HepG2 (cell line): ENCODE results near the gene ABCC2. TPM values are rescaled to one million over a fixed set of nuclear protein-coding genes. Genes with fewer than 3 reads are reported as not detected.

Source experiments
- ATAC-seq: fragments of 200-7000 bp; cut with Tn5 transposase; 3 replicates; pipeline ENCODE4 v1.9.1; 2020; ENCODE audit warnings: mild to moderate bottlenecking, moderate library complexity
- BruUV-seq: library from RNA; stranded (reverse); fragments of 400-500 nt; replicated peaks from 2 replicates; lab custom pipeline; 2021; lab: Mats Ljungman, UMichigan
- CTCF ChIA-PET: fragments of 300-600 bp; formaldehyde crosslinking; extraction: SDS; loops from one replicate; lab custom pipeline; 2021; ENCODE audit warnings: low total read pairs, inconsistent platforms, low intra/inter-chr PET ratio; lab: Yijun Ruan, JAX
- POLR2A ChIA-PET: fragments of 350-600 bp; sonication (Branson Sonifier 250); formaldehyde crosslinking; loops from one replicate; lab custom pipeline; 2020; ENCODE audit warnings: antibody characterized with exemption, inconsistent platforms; lab: Yijun Ruan, JAX
- DNase-seq: peaks from one replicate; pipeline ENCODE4 v3.0.0-alpha.2; 2015; ENCODE audit warnings: low spot score
- FAIRE-seq: peaks from 3 replicates; lab custom pipeline; 2011; peaks lifted over from hg19 to GRCh38; lab: Jason Lieb, UNC
- H2AFZ ChIP-seq: one replicate; pipeline ENCODE4 v1.6.1; 2011; ENCODE audit warnings: low read length, inconsistent platforms
- H3K27ac ChIP-seq: fragments of 300-600 bp; 3 replicates; pipeline ENCODE4 v1.8.0; 2011; ENCODE audit warnings: mixed run types, mild to moderate bottlenecking, mixed read lengths, low read length, inconsistent platforms; ENCODE audit not compliant: insufficient read depth; ENCODE audit errors: extremely low read length
- H3K27me3 ChIP-seq, 2 experiments: fragments of 200-600 bp in 1 of 2; 2 replicates in 1 of 2; 3 replicates in 1 of 2; pipeline versions ENCODE4 v1.6.0 to v1.8.0; 2011; ENCODE audit warnings: low read length in 2 of 2, mild to moderate bottlenecking in 2 of 2, moderate library complexity in 2 of 2, inconsistent platforms in 1 of 2; ENCODE audit not compliant: insufficient read depth in 2 of 2, control insufficient read depth in 1 of 2
- H3K36me3 ChIP-seq, 2 experiments: fragments of 200-600 bp in 1 of 2; replicated peaks in 1 of 2; 2 replicates in 1 of 2; 3 replicates in 1 of 2; pipeline versions ENCODE4 v1.5.1 to v1.8.0; 2011; ENCODE audit warnings: low read length in 2 of 2, inconsistent platforms in 1 of 2; ENCODE audit not compliant: insufficient read depth in 2 of 2, control insufficient read depth in 1 of 2
- H3K4me1 ChIP-seq: 2 replicates; pipeline ENCODE4 v1.5.1; 2012; ENCODE audit warnings: low read length, inconsistent platforms; ENCODE audit not compliant: insufficient read depth
- H3K4me2 ChIP-seq: 2 replicates; pipeline ENCODE4 v1.6.0; 2011; ENCODE audit warnings: low read depth, low read length, inconsistent platforms
- H3K4me3 ChIP-seq, 3 experiments: fragments of 200-600 bp in 1 of 3; sonication (generic), shearing (Covaris generic) in 1 of 3; replicated peaks in 1 of 3; 2 replicates each; pipeline ENCODE4 v1.5.1; 2011 to 2016; ENCODE audit warnings: low read length in 3 of 3, inconsistent platforms in 2 of 3, low read depth in 2 of 3, mild to moderate bottlenecking in 2 of 3, control low read depth in 1 of 3, mixed read lengths in 1 of 3; ENCODE audit not compliant: insufficient read depth in 1 of 3
- H3K79me2 ChIP-seq: one replicate; pipeline ENCODE4 v1.6.1; 2011; ENCODE audit warnings: low read length, inconsistent platforms; ENCODE audit not compliant: insufficient read depth
- H3K9ac ChIP-seq: 2 replicates; pipeline ENCODE4 v1.6.0; 2011; ENCODE audit warnings: mild to moderate bottlenecking, low read depth, low read length, inconsistent platforms; ENCODE audit not compliant: insufficient read depth
- H3K9me3 ChIP-seq: 2 replicates; pipeline ENCODE4 v1.5.1; 2012; ENCODE audit warnings: mild to moderate bottlenecking, low read length
- H4K20me1 ChIP-seq: 2 replicates; pipeline ENCODE4 v1.6.0; 2011; ENCODE audit warnings: inconsistent platforms, mild to moderate bottlenecking, low read length, moderate library complexity; ENCODE audit not compliant: insufficient read depth
- AGO1 ChIP-seq: fragments of 200-400 bp; formaldehyde crosslinking; IDR thresholded peaks from 2 replicates; pipeline ENCODE4 v1.6.1; 2017; ENCODE audit warnings: mild to moderate bottlenecking, low read depth, low read length, moderate library complexity; ENCODE audit not compliant: poor library complexity, severe bottlenecking
- AGO2 ChIP-seq: fragments of 200-400 bp; formaldehyde crosslinking; optimal IDR thresholded peaks from 2 replicates; pipeline ENCODE3; 2017; ENCODE audit warnings: mild to moderate bottlenecking, low read depth, low read length, moderate library complexity
- ASH2L ChIP-seq: fragments of 300-600, 200-600 bp; sonication (generic); IDR thresholded peaks from 2 replicates; pipeline ENCODE4 v1.7.0; 2017; ENCODE audit warnings: low read depth, mild to moderate bottlenecking, moderate library complexity, mixed read lengths, low read length; ENCODE audit not compliant: insufficient read length
- ATAD3A ChIP-seq: sonication (generic); formaldehyde crosslinking; IDR thresholded peaks from 2 replicates; pipeline ENCODE4 v1.4.0; 2020; ENCODE audit warnings: missing genetic modification reagents
- FOSL2 ChIP-seq: sonication (generic); formaldehyde crosslinking; IDR thresholded peaks from 2 replicates; pipeline ENCODE4 v1.4.0; 2020; ENCODE audit warnings: missing genetic modification reagents
- GZF1 ChIP-seq: sonication (generic); formaldehyde crosslinking; IDR thresholded peaks from 2 replicates; pipeline ENCODE4 v1.5.1; 2020; ENCODE audit warnings: mild to moderate bottlenecking, missing genetic modification reagents
- HMG20A ChIP-seq: IDR thresholded peaks from 2 replicates; pipeline ENCODE4 v1.6.1; 2016; ENCODE audit warnings: borderline replicate concordance
- HNRNPK ChIP-seq: fragments of 200-400 bp; formaldehyde crosslinking; IDR thresholded peaks from 2 replicates; pipeline ENCODE4 v1.6.1; 2018; ENCODE audit warnings: low read length, low read depth, moderate library complexity, mild to moderate bottlenecking; ENCODE audit not compliant: poor library complexity, severe bottlenecking
- KAT8 ChIP-seq: IDR thresholded peaks from 2 replicates; pipeline ENCODE4 v1.6.1; 2016; ENCODE audit warnings: missing genetic modification reagents, missing compliant biosample characterization
- NR0B2 ChIP-seq: sonication (generic); formaldehyde crosslinking; IDR thresholded peaks from 2 replicates; pipeline ENCODE4 v1.4.0; 2020; ENCODE audit warnings: mild to moderate bottlenecking, missing genetic modification reagents
- NR2F6 ChIP-seq, 2 experiments: IDR thresholded peaks; 2 replicates each; pipeline ENCODE4 v1.6.1; 2016; ENCODE audit warnings: antibody characterized with exemption in 1 of 2, mild to moderate bottlenecking in 1 of 2
- PTBP1 ChIP-seq: fragments of 200-400 bp; formaldehyde crosslinking; IDR thresholded peaks from 2 replicates; pipeline ENCODE4 v1.6.1; 2018; ENCODE audit warnings: low read length, low read depth; ENCODE audit not compliant: poor library complexity, severe bottlenecking
- RBM22 ChIP-seq: fragments of 200-400 bp; formaldehyde crosslinking; optimal IDR thresholded peaks from 2 replicates; pipeline ENCODE3; 2017; ENCODE audit warnings: mild to moderate bottlenecking, low read length, moderate library complexity
- SMARCC2 ChIP-seq: fragments of 450-650 bp; IDR thresholded peaks from 2 replicates; pipeline ENCODE4 v1.6.1; 2017; ENCODE audit warnings: antibody characterized with exemption, mild to moderate bottlenecking
- ZFP36L1 ChIP-seq: sonication (generic); formaldehyde crosslinking; IDR thresholded peaks from 2 replicates; pipeline ENCODE4 v1.8.0; 2022; ENCODE audit warnings: mild to moderate bottlenecking, missing genetic modification reagents, moderate library complexity
- ZNF274 ChIP-seq: sonication (generic); formaldehyde crosslinking; IDR thresholded peaks from 2 replicates; pipeline ENCODE4 v1.5.1; 2020; ENCODE audit warnings: mild to moderate bottlenecking, missing genetic modification reagents
- ZNF543 ChIP-seq: sonication (generic); formaldehyde crosslinking; IDR thresholded peaks from 2 replicates; pipeline ENCODE4 v1.4.0; 2020; ENCODE audit warnings: mild to moderate bottlenecking, missing genetic modification reagents
- ZNF558 ChIP-seq: sonication (generic); formaldehyde crosslinking; IDR thresholded peaks from 2 replicates; pipeline ENCODE4 v1.9.0; 2022; ENCODE audit warnings: mild to moderate bottlenecking, missing genetic modification reagents, borderline replicate concordance
- ZNF569 ChIP-seq: sonication (generic); formaldehyde crosslinking; IDR thresholded peaks from 2 replicates; pipeline ENCODE4 v1.5.0; 2020; ENCODE audit warnings: mild to moderate bottlenecking, missing genetic modification reagents, moderate library complexity, borderline replicate concordance
- ZSCAN21 ChIP-seq: sonication (generic); formaldehyde crosslinking; IDR thresholded peaks from 2 replicates; pipeline ENCODE4 v1.8.0; 2022; ENCODE audit warnings: mild to moderate bottlenecking, missing genetic modification reagents, moderate library complexity, borderline replicate concordance
- ZZZ3 ChIP-seq: sonication (generic); formaldehyde crosslinking; IDR thresholded peaks from 2 replicates; pipeline ENCODE4 v1.4.0; 2020; ENCODE audit warnings: missing genetic modification reagents, mild to moderate bottlenecking, borderline replicate concordance
- WGBS: methylation state at CpG from one replicate; pipeline ENCODE4 v1.1.6; 2017; ENCODE audit warnings: low lambda C conversion rate; 5-methylcytosine and 5-hydroxymethylcytosine counted together
- in situ Hi-C: cut with HindIII; loops from 2 replicates; pipeline ENCODE4 v1.10.0; 2017; ENCODE audit warnings: low pct_unique_long_range_greater_than_20kb; ENCODE audit not compliant: extremely low pct_ligation_motif_present
- intact Hi-C: fragments of 100-400 bp; cut with micrococcal nuclease; formaldehyde crosslinking; loops from one replicate; pipeline ENCODE4 v1.10.0; 2022; ENCODE audit not compliant: unreplicated experiment
- polyA plus RNA-seq, 8 experiments: library from polyadenylated mRNA; depleted of rRNA in 3 of 8; stranded (reverse) in 7 of 8; unstranded in 1 of 8; fragments of >200 nt; fragmentation: Illumina TruSeq in 4 of 8; extraction: Trizol in 4 of 8; gene quantifications; 2 replicates each; pipeline versions ENCODE4 v1.2.1 to v1.2.3, GENCODE V29; 2011 to 2016; ENCODE audit warnings: low read depth in 4 of 8, missing spikeins in 1 of 8, mixed read lengths in 1 of 8; ENCODE audit not compliant: insufficient read depth in 1 of 8
- total RNA-seq, 5 experiments: library from RNA; depleted of rRNA; stranded (reverse); fragments of >200 nt; fragmentation: Illumina TruSeq; extraction: Trizol; gene quantifications; 2 replicates each; pipeline ENCODE4 v1.2.3, GENCODE V29; 2016; ENCODE audit warnings: low read depth in 1 of 5
- TF ChIP-seq, protein P1 (sequence below): sonication (generic); formaldehyde crosslinking; IDR thresholded peaks from 2 replicates; pipeline ENCODE4 v1.4.0; 2020; ENCODE audit warnings: missing genetic modification reagents
- TF ChIP-seq, protein P2 (sequence below): sonication (generic); formaldehyde crosslinking; IDR thresholded peaks from 2 replicates; pipeline ENCODE4 v1.4.0; 2020; ENCODE audit warnings: missing genetic modification reagents

ABCC2 gene
- total and polyA plus RNA-seq, 2 of the 13 experiments (the other 11 are each of a cell fraction or from before 2014, with no cell fraction given): 181 to 497 TPM

GRCh38 chr10:99832439-99832838 is 50.0 kb downstream of the ABCC2 start (continued):
- TF ChIP-seq ZNF543 (CRISPR knock-in tag): no peak
- TF ChIP-seq HMG20A (CRISPR knock-in tag): no peak
- no peak for TF ChIP-seq SMARCC2

DNA sequence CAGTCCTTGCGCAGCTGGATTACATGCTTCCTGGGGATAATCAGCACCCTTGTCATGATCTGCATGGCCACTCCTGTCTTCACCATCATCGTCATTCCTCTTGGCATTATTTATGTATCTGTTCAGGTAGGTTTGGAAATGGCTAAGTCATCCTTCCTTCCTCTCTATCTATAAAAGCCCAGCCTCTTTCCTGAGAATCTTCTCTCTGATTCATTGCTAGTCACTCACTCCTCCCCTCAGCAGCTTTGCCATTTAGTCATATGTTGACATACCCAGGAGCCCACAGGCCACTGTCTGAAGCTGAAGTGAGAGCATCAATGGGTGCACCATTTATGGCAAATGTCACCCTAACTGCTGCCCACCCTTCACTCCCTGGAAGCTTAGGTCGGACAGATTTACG is 52.0 kb downstream of the ABCC2 start:
- H3K9me3 ChIP-seq: no peaks in the 10 kb centered on the region
- no peak for TF ChIP-seq ASH2L
- TF ChIP-seq ZSCAN21 (CRISPR knock-in tag): no peak
- no peak for TF ChIP-seq ZFP36L1 (CRISPR knock-in tag)
- TF ChIP-seq ZNF569: no peak
- no peak for TF ChIP-seq ATAD3A (CRISPR knock-in tag)
- no peak for TF ChIP-seq NR0B2 (CRISPR knock-in tag)
- TF ChIP-seq NR2F6 (IDR thresholded peaks at IDR 0.05): no peak
- TF ChIP-seq NR2F6 (CRISPR knock-in tag; IDR thresholded peaks at IDR 0.05): no peak
- peak; percentile 17 for TF ChIP-seq RBM22
- TF ChIP-seq ZZZ3 (CRISPR knock-in tag): no peak
- no peak for TF ChIP-seq KAT8 (CRISPR knock-in tag)
- no peak for TF ChIP-seq GZF1 (CRISPR knock-in tag)
- TF ChIP-seq PTBP1: no peak
- TF ChIP-seq ZNF558 (CRISPR knock-in tag): no peak
- peak; percentile 37 for TF ChIP-seq AGO2
- TF ChIP-seq, protein P1, sequence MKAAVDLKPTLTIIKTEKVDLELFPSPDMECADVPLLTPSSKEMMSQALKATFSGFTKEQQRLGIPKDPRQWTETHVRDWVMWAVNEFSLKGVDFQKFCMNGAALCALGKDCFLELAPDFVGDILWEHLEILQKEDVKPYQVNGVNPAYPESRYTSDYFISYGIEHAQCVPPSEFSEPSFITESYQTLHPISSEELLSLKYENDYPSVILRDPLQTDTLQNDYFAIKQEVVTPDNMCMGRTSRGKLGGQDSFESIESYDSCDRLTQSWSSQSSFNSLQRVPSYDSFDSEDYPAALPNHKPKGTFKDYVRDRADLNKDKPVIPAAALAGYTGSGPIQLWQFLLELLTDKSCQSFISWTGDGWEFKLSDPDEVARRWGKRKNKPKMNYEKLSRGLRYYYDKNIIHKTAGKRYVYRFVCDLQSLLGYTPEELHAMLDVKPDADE (CRISPR knock-in tag): no peak
- TF ChIP-seq ZNF274: no peak
- TF ChIP-seq AGO1: no peak
- 0 out of 2 replicates have a peak, but pooled peaks have one; percentile 23 for TF ChIP-seq FOSL2
- TF ChIP-seq, protein P2, sequence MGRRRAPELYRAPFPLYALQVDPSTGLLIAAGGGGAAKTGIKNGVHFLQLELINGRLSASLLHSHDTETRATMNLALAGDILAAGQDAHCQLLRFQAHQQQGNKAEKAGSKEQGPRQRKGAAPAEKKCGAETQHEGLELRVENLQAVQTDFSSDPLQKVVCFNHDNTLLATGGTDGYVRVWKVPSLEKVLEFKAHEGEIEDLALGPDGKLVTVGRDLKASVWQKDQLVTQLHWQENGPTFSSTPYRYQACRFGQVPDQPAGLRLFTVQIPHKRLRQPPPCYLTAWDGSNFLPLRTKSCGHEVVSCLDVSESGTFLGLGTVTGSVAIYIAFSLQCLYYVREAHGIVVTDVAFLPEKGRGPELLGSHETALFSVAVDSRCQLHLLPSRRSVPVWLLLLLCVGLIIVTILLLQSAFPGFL (CRISPR knock-in tag): no peak
- TF ChIP-seq HNRNPK: no peak
- H3K9ac ChIP-seq: no peak overlapping the region
- in situ Hi-C loops: no loop called here
- whole genome bisulfite sequencing: 96% methylated on average over 4 of the region's 4 CpGs
- no peak overlapping the region for H2AFZ ChIP-seq
- BruUV-seq: no TSS peak
- ATAC-seq (peak; percentile 42), FAIRE-seq (no peak), DNase-seq (peak; percentile 23)
- peaks cover 49 to 73% of the 10 kb centered on the region in 2 experiments for H3K36me3 ChIP-seq
- H3K4me3 ChIP-seq: no peak overlapping the region
- intact Hi-C loops: no loop called here
- H3K4me1 ChIP-seq: peaks cover 25% of the 10 kb centered on the region
- no peaks in the 10 kb centered on the region; the same call in 1 of the 2 replicates for H4K20me1 ChIP-seq
- no peak overlapping the region for H3K27ac ChIP-seq
- H3K79me2 ChIP-seq: no peaks in the 10 kb centered on the region
- POLR2A ChIA-PET: no interaction called here
- H3K4me2 ChIP-seq: no peak overlapping the region
- H3K27me3 ChIP-seq: no peaks in the 10 kb centered on the region
- CTCF ChIA-PET: no interaction called here
